ENCODE measurements around the gene FOXD2. TPM values are rescaled to one million over a fixed set of nuclear protein-coding genes. Genes with fewer than 3 reads are reported as not detected.

Gene FOXD2
- total RNA-seq, 1 experiment from 2014 or later: 5.8 TPM

GRCh38 chr1:47487332-47487731 is 49.5 kb downstream of the FOXD2 start:
- in situ Hi-C loops (cut with HindIII; ENCODE audit: low sequenced_read_pairs): no loop called here

GRCh38 chr1:47487850-47488450 is 50.1 kb downstream of the FOXD2 start:
- no peak for DNase-seq (ENCODE audit: low spot score)
- in situ Hi-C loops (cut with HindIII; ENCODE audit: low sequenced_read_pairs): no loop called here

More at GRCh38 chr1:47487332-47487731, 49.5 kb downstream of the FOXD2 start:
- no peak for DNase-seq (ENCODE audit: low spot score)

Other genes with a start within 250 kb of the FOXD2 start
- gene PDZK1IP1, start 248.0 kb upstream of the FOXD2 start, total RNA-seq (2014; rRNA removed; shearing (Covaris generic)): not detected in 2 replicates
- 0.06 TPM in 1 of 2 replicates, not detected in the other for gene TAL1, start 205.8 kb upstream of the FOXD2 start, total RNA-seq (2014; rRNA removed; shearing (Covaris generic))
- 16.1 and 23.8 TPM in 2 replicates for gene STIL, start 123.9 kb upstream of the FOXD2 start, total RNA-seq (2014; rRNA removed; shearing (Covaris generic))
- 65.5 and 90.5 TPM in 2 replicates for gene CMPK1, start 104.3 kb upstream of the FOXD2 start, total RNA-seq (2014; rRNA removed; shearing (Covaris generic))
- gene FOXE3, start 21.8 kb upstream of the FOXD2 start, total RNA-seq (2014; rRNA removed; shearing (Covaris generic)): not detected in 2 replicates